ENCODE measurements around the gene RAE1.

RAE1 gene

GRCh38 chr20:57383447-57384347 lies 32.6 kb downstream of the RAE1 start:
- TF ChIP-seq CTCF (IDR thresholded peaks at IDR 0.05; ENCODE audit: insufficient read depth, low read length, poor library complexity, severe bottlenecking): no peak
- Histone ChIP-seq H3K36me3 (ENCODE audit: control insufficient read depth, insufficient read depth, low read length) (peaks cover 8% of the 10 kb centered on the region), H3K4me3 (replicated peaks; ENCODE audit: low read depth, low read length) (no peak overlapping the region), H3K27me3 (replicated peaks; ENCODE audit: control insufficient read depth, insufficient read depth, low read length) (no peaks in the 10 kb centered on the region)
- DNase-seq (ENCODE audit: extremely low read depth, insufficient read length): no peak

- H3K27me3 ChIP-seq (replicated peaks; ENCODE audit: control insufficient read depth, insufficient read depth, low read length): no peaks in the 10 kb centered on the region
- no peak for DNase-seq (ENCODE audit: extremely low read depth, insufficient read length)
- no peak for TF ChIP-seq CTCF (IDR thresholded peaks at IDR 0.05; ENCODE audit: insufficient read depth, low read length, poor library complexity, severe bottlenecking)
- no peak overlapping the region for H3K4me3 ChIP-seq (replicated peaks; ENCODE audit: low read depth, low read length)
- peaks cover 8% of the 10 kb centered on the region for H3K36me3 ChIP-seq (ENCODE audit: control insufficient read depth, insufficient read depth, low read length)
These were observed 33.4 kb downstream of the RAE1 start for GRCh38 chr20:57384486-57384885.

- Histone ChIP-seq H3K36me3 (ENCODE audit: control insufficient read depth, insufficient read depth, low read length) (peaks cover 8% of the 10 kb centered on the region), H3K4me3 (replicated peaks; ENCODE audit: low read depth, low read length) (no peak overlapping the region), H3K27me3 (replicated peaks; ENCODE audit: control insufficient read depth, insufficient read depth, low read length) (no peaks in the 10 kb centered on the region)
- no peak for DNase-seq (ENCODE audit: extremely low read depth, insufficient read length)
- no peak for TF ChIP-seq CTCF (IDR thresholded peaks at IDR 0.05; ENCODE audit: insufficient read depth, low read length, poor library complexity, severe bottlenecking)
These were observed 34.1 kb downstream of the RAE1 start for GRCh38 chr20:57384953-57385761.

- Histone ChIP-seq H3K36me3 (ENCODE audit: control insufficient read depth, insufficient read depth, low read length) (peaks cover 8% of the 10 kb centered on the region), H3K4me3 (replicated peaks; ENCODE audit: low read depth, low read length) (no peak overlapping the region), H3K27me3 (replicated peaks; ENCODE audit: control insufficient read depth, insufficient read depth, low read length) (no peaks in the 10 kb centered on the region)
- TF ChIP-seq CTCF (IDR thresholded peaks at IDR 0.05; ENCODE audit: insufficient read depth, low read length, poor library complexity, severe bottlenecking): no peak
- no peak for DNase-seq (ENCODE audit: extremely low read depth, insufficient read length)
These were observed 34.9 kb downstream of the RAE1 start for GRCh38 chr20:57385940-57386339.

- H3K27me3 ChIP-seq (replicated peaks; ENCODE audit: control insufficient read depth, insufficient read depth, low read length): no peaks in the 10 kb centered on the region
- H3K4me3 ChIP-seq (replicated peaks; ENCODE audit: low read depth, low read length): no peak overlapping the region
- DNase-seq (ENCODE audit: extremely low read depth, insufficient read length): no peak
- no peak for TF ChIP-seq CTCF (IDR thresholded peaks at IDR 0.05; ENCODE audit: insufficient read depth, low read length, poor library complexity, severe bottlenecking)
- H3K36me3 ChIP-seq (ENCODE audit: control insufficient read depth, insufficient read depth, low read length): peaks cover 8% of the 10 kb centered on the region
These were observed 35.7 kb downstream of the RAE1 start for GRCh38 chr20:57386762-57387161.
